Measurements from ENCODE around the gene EDAR. TPM values are rescaled to one million over a fixed set of nuclear protein-coding genes. Genes with fewer than 3 reads are reported as not detected.

Gene EDAR
- polyA plus RNA-seq, 4 donors, result 2.9 to 3.5 (median 3.1) TPM

- no peak for DNase-seq (ENCODE audit: low read depth in 4 of 4, low spot score in 3 of 4)
These were observed 62.2 kb downstream of the EDAR start for GRCh38 chr2:108926561-108927380.

GRCh38 chr2:108925735-108926134 is 63.3 kb downstream of the EDAR start:
- no peak for DNase-seq (ENCODE audit: low read depth in 4 of 4, low spot score in 3 of 4)

GRCh38 chr2:108925286-108925685 is 63.7 kb downstream of the EDAR start:
- DNase-seq (ENCODE audit: low read depth in 4 of 4, low spot score in 3 of 4), result no peak

GRCh38 chr2:108924580-108925251 is 64.3 kb downstream of the EDAR start:
- DNase-seq (ENCODE audit: low read depth in 4 of 4, low spot score in 3 of 4), result no peak

- DNase-seq (ENCODE audit: low read depth in 4 of 4, low spot score in 3 of 4), result no peak
These were observed 65.1 kb downstream of the EDAR start for GRCh38 chr2:108923736-108924579.

GRCh38 chr2:108923019-108923700 is 65.9 kb downstream of the EDAR start:
- DNase-seq (ENCODE audit: low read depth in 4 of 4, low spot score in 3 of 4), result no peak

- DNase-seq (ENCODE audit: low read depth in 4 of 4, low spot score in 3 of 4), result no peak
These were observed 66.7 kb downstream of the EDAR start for GRCh38 chr2:108922141-108922915.

GRCh38 chr2:108921096-108922030 is 67.7 kb downstream of the EDAR start:
- no peak for DNase-seq (ENCODE audit: low read depth in 4 of 4, low spot score in 3 of 4)

- DNase-seq (ENCODE audit: low read depth in 4 of 4, low spot score in 3 of 4), result no peak
These were observed 68.3 kb downstream of the EDAR start for GRCh38 chr2:108920686-108921085.

GRCh38 chr2:108919571-108920373 is 69.2 kb downstream of the EDAR start:
- DNase-seq (ENCODE audit: low read depth in 4 of 4, low spot score in 3 of 4), result no peak

GRCh38 chr2:108918941-108919341 is 70.1 kb downstream of the EDAR start:
- no peak for DNase-seq (ENCODE audit: low read depth in 4 of 4, low spot score in 3 of 4)

- DNase-seq (ENCODE audit: low read depth in 4 of 4, low spot score in 3 of 4), result no peak
These were observed 70.7 kb downstream of the EDAR start for GRCh38 chr2:108918156-108918874.

GRCh38 chr2:108917526-108917925 is 71.5 kb downstream of the EDAR start:
- DNase-seq (ENCODE audit: low read depth in 4 of 4, low spot score in 3 of 4), result no peak

GRCh38 chr2:108916796-108917421 is 72.1 kb downstream of the EDAR start:
- DNase-seq (ENCODE audit: low read depth in 4 of 4, low spot score in 3 of 4), result no peak

- DNase-seq (ENCODE audit: low read depth in 4 of 4, low spot score in 3 of 4), result no peak
These were observed 72.8 kb downstream of the EDAR start for GRCh38 chr2:108916122-108916795.

- no peak for DNase-seq (ENCODE audit: low read depth in 4 of 4, low spot score in 3 of 4)
These were observed 76.5 kb downstream of the EDAR start for GRCh38 chr2:108912629-108912902.
